Parathyroid adenoma (tissue), 2 donors: ENCODE data around the gene CCL5.

ENCODE experiments used
- H2AFZ ChIP-seq: fragments of 300-600 bp; sonication (generic); one replicate; pipeline ENCODE4 v1.7.0; 2017; ENCODE audit warnings: antibody characterized with exemption, mild to moderate bottlenecking
- H3K27ac ChIP-seq: fragments of 300-600 bp; sonication (generic); one replicate; pipeline ENCODE4 v1.7.0; 2017
- H3K27me3 ChIP-seq: fragments of 300-600 bp; sonication (generic); one replicate; pipeline ENCODE4 v1.7.0; 2017; ENCODE audit warnings: low read length; ENCODE audit not compliant: control insufficient read depth, insufficient read depth
- H3K36me3 ChIP-seq: fragments of 300-600 bp; sonication (generic); one replicate; pipeline ENCODE4 v1.7.0; 2017; ENCODE audit warnings: low read length; ENCODE audit not compliant: control insufficient read depth, insufficient read depth
- H3K4me1 ChIP-seq: fragments of 300-600 bp; sonication (generic); one replicate; pipeline ENCODE4 v1.7.0; 2017; ENCODE audit warnings: control low read depth
- H3K4me2 ChIP-seq: fragments of 300-600 bp; sonication (generic); one replicate; pipeline ENCODE4 v1.7.0; 2017; ENCODE audit warnings: low read length
- H3K4me3 ChIP-seq: fragments of 300-600 bp; sonication (generic); one replicate; pipeline ENCODE4 v1.7.0; 2017; ENCODE audit warnings: low read depth, low read length
- H3K79me2 ChIP-seq: fragments of 300-600 bp; sonication (generic); one replicate; pipeline ENCODE4 v1.7.0; 2017; ENCODE audit warnings: control low read depth
- H3K9ac ChIP-seq: fragments of 300-600 bp; sonication (generic); one replicate; pipeline ENCODE4 v1.7.0; 2017; ENCODE audit warnings: mild to moderate bottlenecking
- H3K9me3 ChIP-seq: fragments of 300-600 bp; sonication (generic); one replicate; pipeline ENCODE4 v1.7.0; 2017; ENCODE audit warnings: low read length; ENCODE audit not compliant: control insufficient read depth
- CTCF ChIP-seq: fragments of 300-600 bp; sonication (generic); IDR thresholded peaks from one replicate; pipeline ENCODE4 v1.7.0; 2017; ENCODE audit warnings: antibody characterized with exemption, mild to moderate bottlenecking
- donor health status: primary hyperparathyroidism.

The CCL5 gene

GRCh38 chr17:35844547-35844946, 35.6 kb downstream of the CCL5 start:
- H3K4me3 ChIP-seq, result no peak overlapping the region
- H3K9ac ChIP-seq, result no peak overlapping the region
- no peaks in the 10 kb centered on the region for H3K9me3 ChIP-seq
- no peak overlapping the region for H3K27ac ChIP-seq
- no peaks in the 10 kb centered on the region for H3K79me2 ChIP-seq
- no peak for TF ChIP-seq CTCF
- H3K27me3 ChIP-seq, result no peaks in the 10 kb centered on the region
- H3K4me1 ChIP-seq, result no peaks in the 10 kb centered on the region
- no peak overlapping the region for H2AFZ ChIP-seq
- no peaks in the 10 kb centered on the region for H3K36me3 ChIP-seq
- no peak overlapping the region for H3K4me2 ChIP-seq

GRCh38 chr17:35843698-35844097, 36.5 kb downstream of the CCL5 start:
- H3K4me1 ChIP-seq, result no peaks in the 10 kb centered on the region
- H3K4me3 ChIP-seq, result no peak overlapping the region
- no peaks in the 10 kb centered on the region for H3K36me3 ChIP-seq
- no peak overlapping the region for H2AFZ ChIP-seq
- no peak overlapping the region for H3K4me2 ChIP-seq
- no peak overlapping the region for H3K27ac ChIP-seq
- no peak overlapping the region for H3K9ac ChIP-seq
- H3K27me3 ChIP-seq, result no peaks in the 10 kb centered on the region
- no peaks in the 10 kb centered on the region for H3K79me2 ChIP-seq
- H3K9me3 ChIP-seq, result no peaks in the 10 kb centered on the region
- no peak for TF ChIP-seq CTCF

GRCh38 chr17:35842239-35842638, 37.9 kb downstream of the CCL5 start:
- H3K4me1 ChIP-seq, result no peaks in the 10 kb centered on the region
- H3K27ac ChIP-seq, result no peak overlapping the region
- H3K79me2 ChIP-seq, result no peaks in the 10 kb centered on the region
- H2AFZ ChIP-seq, result no peak overlapping the region
- TF ChIP-seq CTCF, result no peak
- no peak overlapping the region for H3K4me2 ChIP-seq
- no peaks in the 10 kb centered on the region for H3K9me3 ChIP-seq
- no peaks in the 10 kb centered on the region for H3K36me3 ChIP-seq
- no peaks in the 10 kb centered on the region for H3K27me3 ChIP-seq
- no peak overlapping the region for H3K9ac ChIP-seq
- H3K4me3 ChIP-seq, result no peak overlapping the region

GRCh38 chr17:35841505-35841904, 38.7 kb downstream of the CCL5 start:
- H3K36me3 ChIP-seq, result no peaks in the 10 kb centered on the region

More at GRCh38 chr17:35841505-35841904, 38.7 kb downstream of the CCL5 start:
- no peak overlapping the region for H3K9ac ChIP-seq
- no peak overlapping the region for H3K4me2 ChIP-seq
- no peaks in the 10 kb centered on the region for H3K79me2 ChIP-seq
- no peaks in the 10 kb centered on the region for H3K27me3 ChIP-seq
- no peak overlapping the region for H2AFZ ChIP-seq
- H3K4me3 ChIP-seq, result no peak overlapping the region
- H3K4me1 ChIP-seq, result no peaks in the 10 kb centered on the region
- TF ChIP-seq CTCF, result no peak
- no peak overlapping the region for H3K27ac ChIP-seq
- no peaks in the 10 kb centered on the region for H3K9me3 ChIP-seq
